Stimulated activated naive CD8-positive, alpha-beta T cell treated with anti-CD3 and anti-CD28 coated beads, Interleukin-15, Interleukin-2, amounts not matched to agents 100 ng/mL and 50 ng/mL, for 24 hours (primary cell): ENCODE data around the gene PELI2.

ENCODE experiments used
- H3K27ac Mint-ChIP-seq: one replicate; pipeline ENCODE4 v1.8.0; 2021; ENCODE audit warnings: mild to moderate bottlenecking, mixed read lengths
- H3K27me3 Mint-ChIP-seq: one replicate; pipeline ENCODE4 v1.8.0; 2021; ENCODE audit warnings: mixed read lengths
- H3K36me3 Mint-ChIP-seq: one replicate; pipeline ENCODE4 v1.8.0; 2021; ENCODE audit warnings: low read depth, mixed read lengths
- H3K4me1 Mint-ChIP-seq: one replicate; pipeline ENCODE4 v1.8.0; 2021; ENCODE audit warnings: low read depth, mixed read lengths
- H3K4me3 Mint-ChIP-seq: one replicate; pipeline ENCODE4 v1.8.0; 2021; ENCODE audit warnings: mild to moderate bottlenecking, mixed read lengths
- H3K9me3 Mint-ChIP-seq: one replicate; pipeline ENCODE4 v1.8.0; 2021; ENCODE audit warnings: mixed read lengths

The PELI2 gene

DNA sequence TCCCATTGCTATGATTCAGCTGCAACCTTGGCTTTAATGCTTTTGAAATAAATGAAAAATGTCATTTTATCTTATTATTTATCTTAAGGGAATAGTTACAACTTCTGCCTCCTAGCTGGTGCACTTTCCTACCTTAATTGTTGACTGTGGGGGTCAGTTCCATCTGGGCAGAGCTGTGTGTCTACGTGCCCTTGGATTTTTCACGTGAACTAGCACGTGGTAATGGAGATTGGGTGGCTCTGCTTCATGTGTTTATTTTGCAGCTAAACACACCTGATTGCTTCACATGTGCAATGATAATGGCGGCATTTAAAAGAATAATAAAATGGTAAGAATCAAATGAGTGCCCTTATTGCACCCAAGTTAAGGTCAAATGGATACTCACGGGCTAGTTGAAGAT lies 10.6 kb upstream of the PELI2 start:
- Mint-ChIP-seq H3K27me3 (no peaks in the 10 kb centered on the region), H3K4me3 (no peak overlapping the region), H3K27ac (no peak overlapping the region), H3K36me3 (no peaks in the 10 kb centered on the region), H3K9me3 (no peaks in the 10 kb centered on the region), H3K4me1 (peaks cover 5% of the 10 kb centered on the region)

GRCh38 chr14:56108057-56108456 lies 10.2 kb upstream of the PELI2 start:
- H3K4me3 Mint-ChIP-seq = no peak overlapping the region
- no peaks in the 10 kb centered on the region for H3K9me3 Mint-ChIP-seq
- H3K36me3 Mint-ChIP-seq = no peaks in the 10 kb centered on the region
- no peaks in the 10 kb centered on the region for H3K27me3 Mint-ChIP-seq
- peaks cover 9% of the 10 kb centered on the region for H3K4me1 Mint-ChIP-seq
- no peak overlapping the region for H3K27ac Mint-ChIP-seq

GRCh38 chr14:56112781-56113180 lies 5.4 kb upstream of the PELI2 start:
- Mint-ChIP-seq H3K4me3 (no peak overlapping the region), H3K27ac (no peak overlapping the region), H3K9me3 (no peaks in the 10 kb centered on the region), H3K27me3 (no peaks in the 10 kb centered on the region), H3K36me3 (no peaks in the 10 kb centered on the region), H3K4me1 (peaks cover 26% of the 10 kb centered on the region)

GRCh38 chr14:56115334-56115870 lies 2.8 kb upstream of the PELI2 start:
- no peaks in the 10 kb centered on the region for H3K36me3 Mint-ChIP-seq
- no peak overlapping the region for H3K4me3 Mint-ChIP-seq
- H3K27ac Mint-ChIP-seq = no peak overlapping the region
- no peaks in the 10 kb centered on the region for H3K9me3 Mint-ChIP-seq
- H3K27me3 Mint-ChIP-seq = no peaks in the 10 kb centered on the region
- H3K4me1 Mint-ChIP-seq = peaks cover 38% of the 10 kb centered on the region

GRCh38 chr14:56115976-56116893 lies 2.0 kb upstream of the PELI2 start:
- Mint-ChIP-seq H3K27me3 (peaks cover 4% of the 10 kb centered on the region), H3K27ac (no peak overlapping the region), H3K4me1 (peaks cover 47% of the 10 kb centered on the region), H3K9me3 (no peaks in the 10 kb centered on the region), H3K36me3 (no peaks in the 10 kb centered on the region), H3K4me3 (no peak overlapping the region)

- H3K4me3 Mint-ChIP-seq = peak overlapping the region; percentile 82
- no peak overlapping the region for H3K27ac Mint-ChIP-seq
- H3K27me3 Mint-ChIP-seq = peaks cover 14% of the 10 kb centered on the region
- H3K9me3 Mint-ChIP-seq = no peaks in the 10 kb centered on the region
- peaks cover 51% of the 10 kb centered on the region for H3K4me1 Mint-ChIP-seq
- H3K36me3 Mint-ChIP-seq = no peaks in the 10 kb centered on the region
These were observed 485 bp downstream of the PELI2 start for GRCh38 chr14:56118611-56119181.

DNA sequence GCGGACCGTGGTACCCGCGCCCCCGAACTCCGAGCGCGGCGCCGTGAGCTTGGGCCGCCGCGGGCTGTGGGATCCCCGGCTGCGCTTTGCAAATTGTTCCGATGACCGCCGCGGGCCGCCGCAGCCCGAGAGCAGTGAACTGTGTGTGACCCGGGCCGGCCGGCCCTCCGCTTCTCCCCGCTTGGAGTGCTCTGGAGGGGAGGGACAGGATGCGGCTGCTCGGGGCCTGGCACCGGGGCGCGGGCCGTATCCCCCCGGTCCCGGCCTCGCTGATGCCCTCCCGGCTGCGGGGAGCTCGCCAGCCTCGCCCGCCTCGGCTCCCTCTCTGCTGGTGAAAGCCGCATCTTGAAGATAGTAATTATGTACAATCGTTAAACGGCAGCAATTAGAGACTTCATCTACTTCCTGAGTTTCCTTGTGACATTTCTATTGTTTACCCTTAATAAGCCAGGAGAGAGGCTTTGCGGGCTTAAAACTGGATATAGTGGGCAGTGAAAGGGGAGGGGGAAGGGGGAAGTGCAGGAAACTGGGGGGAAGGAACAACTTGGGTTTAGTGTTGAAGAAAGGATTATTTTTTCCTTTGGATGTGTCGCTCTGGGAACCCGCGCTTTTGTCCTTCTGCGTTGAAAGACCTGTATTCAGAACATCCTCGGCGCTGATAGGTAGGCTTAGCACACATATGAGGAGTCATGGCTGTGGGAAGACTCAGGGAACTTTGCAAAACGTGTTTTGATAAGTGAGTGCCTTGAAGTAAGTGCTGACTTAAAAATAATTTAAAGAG lies 1.2 kb downstream of the PELI2 start:
- Mint-ChIP-seq H3K9me3 (no peaks in the 10 kb centered on the region), H3K36me3 (no peaks in the 10 kb centered on the region), H3K27ac (no peak overlapping the region), H3K4me3 (peak overlapping the region; percentile 82), H3K4me1 (peaks cover 51% of the 10 kb centered on the region), H3K27me3 (peaks cover 14% of the 10 kb centered on the region)

GRCh38 chr14:56120091-56120691 lies 2.0 kb downstream of the PELI2 start:
- H3K9me3 Mint-ChIP-seq = no peaks in the 10 kb centered on the region
- H3K4me1 Mint-ChIP-seq = peaks cover 56% of the 10 kb centered on the region
- H3K4me3 Mint-ChIP-seq = peak overlapping the region; percentile 82
- H3K27ac Mint-ChIP-seq = no peak overlapping the region
- no peaks in the 10 kb centered on the region for H3K36me3 Mint-ChIP-seq
- peaks cover 19% of the 10 kb centered on the region for H3K27me3 Mint-ChIP-seq

- H3K27me3 Mint-ChIP-seq = peaks cover 19% of the 10 kb centered on the region
- H3K9me3 Mint-ChIP-seq = no peaks in the 10 kb centered on the region
- no peak overlapping the region for H3K4me3 Mint-ChIP-seq
- peaks cover 49% of the 10 kb centered on the region for H3K4me1 Mint-ChIP-seq
- H3K36me3 Mint-ChIP-seq = no peaks in the 10 kb centered on the region
- no peak overlapping the region for H3K27ac Mint-ChIP-seq
These were observed 3.6 kb downstream of the PELI2 start for GRCh38 chr14:56121816-56122215.

GRCh38 chr14:56122301-56122700 lies 4.1 kb downstream of the PELI2 start:
- Mint-ChIP-seq H3K4me3 (no peak overlapping the region), H3K4me1 (peaks cover 49% of the 10 kb centered on the region), H3K9me3 (no peaks in the 10 kb centered on the region), H3K27ac (no peak overlapping the region), H3K27me3 (peaks cover 19% of the 10 kb centered on the region), H3K36me3 (no peaks in the 10 kb centered on the region)

- no peak overlapping the region for H3K27ac Mint-ChIP-seq
- H3K4me1 Mint-ChIP-seq = peaks cover 50% of the 10 kb centered on the region
- no peak overlapping the region for H3K4me3 Mint-ChIP-seq
- peaks cover 19% of the 10 kb centered on the region for H3K27me3 Mint-ChIP-seq
- H3K9me3 Mint-ChIP-seq = no peaks in the 10 kb centered on the region
- no peaks in the 10 kb centered on the region for H3K36me3 Mint-ChIP-seq
These were observed 6.1 kb downstream of the PELI2 start for GRCh38 chr14:56124327-56124726.

DNA sequence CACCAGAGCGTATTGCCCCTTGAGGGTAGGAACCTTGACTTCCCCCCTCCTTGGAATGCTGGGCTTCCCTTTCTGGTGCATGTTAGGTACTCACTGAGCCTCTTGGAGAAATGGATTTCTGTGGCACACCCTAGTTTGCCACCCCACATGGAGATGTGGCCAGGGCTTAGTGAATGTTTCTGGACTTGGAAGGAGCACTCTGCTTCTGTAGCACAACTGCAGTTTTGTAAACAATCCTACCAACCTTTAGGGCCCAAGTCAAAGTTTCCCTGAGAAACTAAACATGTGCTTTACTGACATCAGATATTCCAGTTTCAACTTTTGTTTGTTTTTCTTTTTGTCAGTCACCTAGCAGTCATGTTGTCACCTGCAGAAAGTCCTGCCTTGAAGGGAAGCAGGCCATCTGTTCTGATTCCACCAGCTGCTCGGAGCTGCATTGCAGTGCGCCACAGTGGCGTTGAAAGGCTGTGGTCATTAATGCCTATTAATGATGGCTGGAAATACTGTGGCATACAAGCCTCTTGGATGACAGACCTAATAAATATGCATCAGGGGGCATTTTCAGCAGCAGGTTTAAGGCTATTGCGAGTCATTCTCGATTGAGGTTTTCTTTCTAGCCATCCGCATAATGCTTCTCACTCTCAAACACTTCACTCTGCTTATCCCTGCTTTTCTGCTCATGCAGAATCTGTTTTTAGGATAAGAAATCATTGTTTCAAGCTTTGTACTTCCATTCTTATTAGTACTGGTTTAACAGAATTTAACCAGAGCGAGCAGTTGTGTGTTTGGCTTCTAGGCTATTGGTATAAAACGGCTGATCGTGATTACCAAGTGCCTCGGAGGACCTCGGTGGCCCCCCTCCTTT lies 7.8 kb downstream of the PELI2 start:
- peaks cover 47% of the 10 kb centered on the region for H3K4me1 Mint-ChIP-seq
- H3K27ac Mint-ChIP-seq = no peak overlapping the region
- no peaks in the 10 kb centered on the region for H3K36me3 Mint-ChIP-seq
- peaks cover 15% of the 10 kb centered on the region for H3K27me3 Mint-ChIP-seq
- no peaks in the 10 kb centered on the region for H3K9me3 Mint-ChIP-seq
- no peak overlapping the region for H3K4me3 Mint-ChIP-seq

- Mint-ChIP-seq H3K27ac (no peak overlapping the region), H3K27me3 (peaks cover 11% of the 10 kb centered on the region), H3K4me1 (peaks cover 47% of the 10 kb centered on the region), H3K4me3 (no peak overlapping the region), H3K9me3 (no peaks in the 10 kb centered on the region), H3K36me3 (no peaks in the 10 kb centered on the region)
These were observed 8.4 kb downstream of the PELI2 start for GRCh38 chr14:56126637-56126913.

DNA sequence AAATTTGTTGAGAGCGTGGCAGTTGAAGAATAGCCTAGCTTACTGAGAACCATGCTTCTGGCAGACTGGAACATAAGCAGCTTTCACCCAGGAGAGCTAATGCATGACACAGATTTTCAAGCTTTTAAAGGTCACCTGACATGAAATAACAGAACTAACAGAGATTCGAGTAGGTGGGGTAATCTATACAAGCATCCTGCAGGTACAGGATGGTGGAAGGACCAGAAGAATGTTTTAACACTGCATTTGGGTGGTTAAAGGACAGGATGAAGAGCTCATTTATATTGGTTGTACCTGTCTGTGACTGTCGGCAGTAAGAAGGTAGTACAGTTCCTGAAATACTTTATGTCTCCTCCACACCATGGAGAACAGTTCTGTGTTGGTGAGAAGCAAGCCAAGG lies 8.9 kb downstream of the PELI2 start:
- peaks cover 8% of the 10 kb centered on the region for H3K27me3 Mint-ChIP-seq
- peaks cover 49% of the 10 kb centered on the region for H3K4me1 Mint-ChIP-seq
- no peaks in the 10 kb centered on the region for H3K9me3 Mint-ChIP-seq
- H3K4me3 Mint-ChIP-seq = no peak overlapping the region
- no peak overlapping the region for H3K27ac Mint-ChIP-seq
- H3K36me3 Mint-ChIP-seq = no peaks in the 10 kb centered on the region
